Stimulated activated naive CD8-positive, alpha-beta T cell treated with anti-CD3 and anti-CD28 coated beads, Interleukin-15, Interleukin-2, amounts not matched to agents 100 U/mL and 50 U/mL, for 24 hours (primary cell): ENCODE results near the gene NUP205.
"Not testable (repeated sequence)": the region's sequence is repeated elsewhere in the genome, so short reads cannot be mapped to it uniquely, and the experiment has no call there.

ENCODE experiments used
- ATAC-seq: fragments of 150-1000 bp; cut with Tn5 transposase; one replicate; pipeline ENCODE4 v1.10.0; 2021
- DNase-seq: peaks from one replicate; pipeline ENCODE4 v3.0.0; 2021

Gene NUP205

DNA sequence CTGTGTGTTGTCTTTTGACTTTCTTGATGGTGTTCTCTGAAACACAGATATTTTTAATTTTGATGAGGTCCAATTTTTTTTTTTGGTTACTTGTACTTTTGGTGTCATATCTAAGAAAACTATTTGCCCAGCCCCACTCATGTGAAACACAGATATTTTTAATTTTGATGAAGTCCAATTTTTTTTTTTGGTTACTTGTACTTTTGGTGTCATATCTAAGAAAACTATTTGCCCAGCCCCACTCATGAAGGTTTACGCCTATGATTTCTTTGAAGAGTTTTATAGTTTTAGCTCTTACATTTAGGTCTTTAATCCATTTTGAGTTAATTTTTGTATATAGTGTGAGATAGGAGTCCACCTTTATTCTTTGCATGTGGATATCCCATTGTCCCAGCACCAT is 109.9 kb downstream of the NUP205 start:
- ATAC-seq, DNase-seq: not testable (repeated sequence)

DNA sequence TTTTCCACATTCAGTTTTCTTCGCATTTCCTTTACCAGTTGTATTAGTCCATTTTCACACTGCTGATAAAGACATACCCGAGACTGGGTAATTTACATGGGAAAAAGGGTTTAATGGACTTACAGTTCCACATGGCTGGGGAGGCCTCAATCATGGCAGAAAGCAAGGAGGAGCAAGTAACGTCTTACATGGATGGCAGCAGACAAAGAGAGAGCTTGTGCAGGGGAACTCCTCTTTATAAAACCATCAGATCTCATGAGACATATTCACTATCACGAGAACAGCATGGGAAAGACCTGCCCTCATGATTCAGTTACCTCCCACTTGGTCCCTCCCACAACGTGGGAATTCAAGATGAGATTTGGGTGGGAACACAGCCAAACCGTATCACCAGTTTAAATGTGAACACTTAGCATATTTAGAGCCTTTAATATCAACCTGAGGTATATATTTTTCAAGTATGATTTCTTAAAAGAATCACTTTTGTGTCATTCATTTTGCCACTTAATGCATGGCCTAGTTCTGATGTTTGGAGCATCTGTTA is 111.2 kb downstream of the NUP205 start:
- not testable (repeated sequence) for DNase-seq, ATAC-seq

DNA sequence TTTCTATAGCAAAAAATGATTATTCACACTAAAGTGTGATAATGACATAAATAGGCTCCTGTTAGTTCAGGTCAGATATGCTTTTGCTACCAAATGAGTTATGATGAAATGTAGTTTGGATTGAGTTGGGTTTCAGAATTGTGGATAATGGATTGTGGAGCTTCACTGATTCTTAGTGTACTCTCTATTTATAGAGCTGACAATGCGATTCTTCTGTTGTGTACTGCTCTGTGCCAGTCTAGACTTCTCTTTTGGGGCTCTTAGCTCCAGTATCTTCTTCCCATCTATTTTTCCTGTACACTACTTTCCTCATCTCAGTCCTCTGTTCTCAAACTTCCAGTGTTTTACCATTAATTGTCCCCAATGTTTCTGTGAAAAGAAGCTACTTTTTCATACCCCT is 112.1 kb downstream of the NUP205 start:
- ATAC-seq (no peak), DNase-seq (no peak)

DNA sequence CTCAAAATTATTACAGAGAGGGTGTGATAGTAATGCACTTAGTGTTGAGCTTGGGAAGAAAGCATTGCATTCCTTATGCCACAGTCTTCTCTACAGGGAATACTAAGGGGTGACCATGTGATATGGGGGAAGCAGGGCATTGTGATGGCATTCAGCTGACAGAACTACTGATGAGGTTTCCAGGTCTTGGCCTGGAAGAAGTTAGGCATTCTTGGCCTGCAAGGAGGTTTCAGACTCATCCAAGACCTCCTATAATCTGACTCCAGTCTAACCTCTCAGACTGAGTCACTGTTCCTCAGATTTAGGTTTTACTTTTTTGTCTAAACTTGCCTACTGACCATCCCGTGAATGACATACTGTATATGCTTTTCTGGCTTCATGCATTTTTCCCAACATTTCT is 112.5 kb downstream of the NUP205 start:
- DNase-seq (no peak), ATAC-seq (no peak)

- ATAC-seq (no peak), DNase-seq (no peak)
Observed at GRCh38 chr7:135672560-135673359, 115.0 kb downstream of the NUP205 start.

DNA sequence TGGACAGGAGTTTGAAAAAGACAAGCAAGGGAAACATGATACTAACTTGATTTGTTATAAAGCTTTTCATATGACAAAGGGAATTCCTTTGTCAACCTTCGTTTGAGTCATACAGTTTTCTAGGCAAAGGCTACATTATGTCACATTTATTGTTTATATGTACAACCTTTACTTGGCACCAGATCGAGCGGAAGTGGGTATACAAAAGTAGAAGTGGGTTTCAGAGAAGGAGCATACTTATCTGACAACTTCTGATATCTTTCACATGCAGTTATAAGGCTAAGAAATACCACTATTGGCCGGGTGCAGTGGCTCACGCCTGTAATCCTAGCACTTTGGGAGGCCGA is 115.6 kb downstream of the NUP205 start:
- ATAC-seq (no peak), DNase-seq (no peak)

DNA sequence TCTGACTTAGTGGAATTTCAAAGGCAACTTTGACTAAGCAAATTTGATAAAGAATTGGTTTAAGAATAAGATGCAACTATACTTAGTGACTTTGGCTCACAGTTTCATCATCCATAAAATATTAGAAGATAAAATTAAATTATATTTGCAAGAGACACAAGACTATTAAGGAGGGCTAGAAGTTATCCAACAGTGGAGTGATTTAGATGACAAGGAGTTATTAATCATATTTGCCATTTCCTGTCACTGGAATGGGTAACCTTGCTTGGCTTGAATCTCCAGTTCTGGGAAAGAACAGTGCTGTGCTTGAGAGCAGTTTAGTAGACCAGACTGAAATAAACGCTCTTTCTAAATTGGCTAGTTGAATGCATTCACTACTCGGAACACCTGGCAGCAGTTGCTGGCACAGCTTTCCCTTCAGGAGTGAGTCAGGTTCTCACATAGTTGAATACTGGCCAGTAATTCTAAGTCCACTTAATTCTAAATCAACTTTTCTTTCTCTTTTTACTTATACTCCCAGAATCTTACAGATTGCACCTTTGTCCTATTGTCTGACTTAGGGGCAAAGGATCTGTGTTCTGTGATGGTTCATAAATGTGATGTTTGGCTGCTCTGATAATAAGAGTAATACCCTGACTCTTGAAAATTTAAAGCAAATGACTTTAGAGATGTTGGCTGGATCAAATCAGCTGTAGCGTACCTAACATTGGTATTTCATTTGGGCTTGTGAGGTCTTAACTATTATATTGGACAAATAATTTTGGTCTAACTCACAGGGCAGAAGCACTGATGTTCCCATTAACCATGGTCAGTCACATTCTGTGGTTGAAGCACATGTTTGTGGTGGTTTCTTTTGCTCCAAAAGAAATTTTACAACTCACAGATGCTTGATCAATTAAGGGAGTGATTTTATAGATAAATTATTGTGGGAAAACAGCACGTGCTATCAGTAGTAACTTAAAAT is 121.2 kb downstream of the NUP205 start:
- DNase-seq (no peak), ATAC-seq (no peak)

DNA sequence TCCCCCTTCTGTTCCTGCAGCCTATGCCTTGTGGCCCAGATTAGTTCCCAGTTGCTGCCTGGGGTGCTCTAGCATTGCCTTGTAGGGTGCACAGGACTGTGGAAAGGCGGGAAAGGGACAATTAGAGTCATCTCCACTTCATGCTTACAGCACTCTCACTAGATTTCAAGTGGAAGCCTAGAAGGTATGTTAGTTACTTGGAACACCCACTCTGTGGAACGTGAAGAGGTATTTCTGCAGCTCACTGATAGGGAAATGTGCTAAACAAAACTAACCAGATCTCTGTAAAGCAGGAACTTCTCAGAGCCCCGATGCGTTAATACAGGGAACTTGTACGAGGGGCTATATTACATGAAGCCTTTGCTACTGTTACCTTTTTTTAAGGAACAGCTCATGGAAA is 124.0 kb downstream of the NUP205 start:
- no peak for ATAC-seq

DNA sequence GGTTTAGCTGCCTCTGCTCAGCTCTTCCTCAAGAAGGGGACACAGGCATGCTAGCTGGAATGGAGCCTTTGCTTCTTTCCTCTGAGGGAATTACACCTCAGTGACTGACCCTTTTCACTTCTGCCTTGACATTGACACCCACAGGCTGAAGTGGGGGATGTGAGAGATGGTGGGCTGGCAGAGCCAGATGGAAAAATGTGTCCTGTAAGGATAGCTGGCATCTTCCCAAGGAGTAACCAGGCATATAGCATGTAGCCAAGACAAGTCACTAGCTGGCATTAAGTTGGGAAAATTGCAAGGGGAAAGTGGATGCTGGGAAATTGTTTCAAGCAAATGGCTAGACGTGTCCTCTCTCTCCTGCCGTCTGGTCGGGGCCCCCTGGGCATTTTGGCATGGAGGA is 124.5 kb downstream of the NUP205 start:
- ATAC-seq (no peak), DNase-seq (no peak)

More for the DNA sequence above, 124.0 kb downstream of the NUP205 start:
- DNase-seq, result no peak

GRCh38 chr7:135683609-135684008 is 125.9 kb downstream of the NUP205 start:
- DNase-seq (no peak), ATAC-seq (no peak)

- no peak for ATAC-seq
- DNase-seq, result no peak
Observed at GRCh38 chr7:135684136-135684535, 126.4 kb downstream of the NUP205 start.

- DNase-seq (no peak), ATAC-seq (no peak)
Observed at GRCh38 chr7:135684699-135685098, 127.0 kb downstream of the NUP205 start.

- no peak for DNase-seq
- no peak for ATAC-seq
Observed at GRCh38 chr7:135685306-135686084, 127.8 kb downstream of the NUP205 start.

- DNase-seq, result no peak
- no peak for ATAC-seq
Observed at GRCh38 chr7:135687466-135687865, 129.7 kb downstream of the NUP205 start.

GRCh38 chr7:135690566-135690965 is 132.8 kb downstream of the NUP205 start:
- no peak for ATAC-seq
- DNase-seq, result no peak

- ATAC-seq, result no peak
- no peak for DNase-seq
Observed at GRCh38 chr7:135692055-135692454, 134.3 kb downstream of the NUP205 start.

DNA sequence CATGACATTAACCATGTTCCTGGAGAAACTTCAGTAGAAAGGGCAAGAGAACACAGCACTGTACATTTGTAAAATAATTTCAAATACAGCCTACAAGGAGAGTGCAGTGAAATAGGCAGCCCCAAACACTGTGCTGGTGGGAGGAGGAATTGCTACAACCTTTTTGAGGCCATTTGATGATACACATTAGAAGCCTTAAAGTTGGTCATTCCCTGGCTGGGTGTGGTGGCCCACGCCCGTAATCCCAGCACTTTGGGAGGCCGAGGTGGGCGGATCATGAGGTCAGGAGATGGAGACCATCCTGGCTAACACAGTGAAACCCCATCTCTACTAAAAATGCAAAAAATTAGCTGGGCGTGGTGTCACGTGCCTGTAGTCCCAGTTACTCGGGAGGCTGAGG is 134.9 kb downstream of the NUP205 start:
- not testable (repeated sequence) for DNase-seq, ATAC-seq

DNA sequence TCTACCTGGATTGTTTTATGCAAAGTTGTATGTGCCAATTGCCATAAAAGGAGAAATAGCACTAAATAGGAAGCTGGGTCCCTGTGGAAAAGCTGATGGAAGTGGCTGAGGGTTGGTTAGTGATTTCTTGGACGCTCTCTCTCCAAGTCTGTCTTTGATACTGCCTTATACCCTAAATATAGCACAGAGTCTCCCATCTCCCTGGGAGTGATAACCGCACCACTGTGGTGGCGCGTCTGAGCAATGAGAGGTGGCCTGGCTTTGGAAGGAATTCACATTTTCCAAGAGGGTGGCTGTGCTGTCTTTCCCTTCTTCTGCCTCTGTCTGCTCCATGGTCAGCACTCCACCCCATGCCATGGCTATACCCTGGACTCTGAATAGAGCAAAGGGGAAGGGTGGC is 135.8 kb downstream of the NUP205 start:
- DNase-seq, result no peak
- no peak for ATAC-seq

DNA sequence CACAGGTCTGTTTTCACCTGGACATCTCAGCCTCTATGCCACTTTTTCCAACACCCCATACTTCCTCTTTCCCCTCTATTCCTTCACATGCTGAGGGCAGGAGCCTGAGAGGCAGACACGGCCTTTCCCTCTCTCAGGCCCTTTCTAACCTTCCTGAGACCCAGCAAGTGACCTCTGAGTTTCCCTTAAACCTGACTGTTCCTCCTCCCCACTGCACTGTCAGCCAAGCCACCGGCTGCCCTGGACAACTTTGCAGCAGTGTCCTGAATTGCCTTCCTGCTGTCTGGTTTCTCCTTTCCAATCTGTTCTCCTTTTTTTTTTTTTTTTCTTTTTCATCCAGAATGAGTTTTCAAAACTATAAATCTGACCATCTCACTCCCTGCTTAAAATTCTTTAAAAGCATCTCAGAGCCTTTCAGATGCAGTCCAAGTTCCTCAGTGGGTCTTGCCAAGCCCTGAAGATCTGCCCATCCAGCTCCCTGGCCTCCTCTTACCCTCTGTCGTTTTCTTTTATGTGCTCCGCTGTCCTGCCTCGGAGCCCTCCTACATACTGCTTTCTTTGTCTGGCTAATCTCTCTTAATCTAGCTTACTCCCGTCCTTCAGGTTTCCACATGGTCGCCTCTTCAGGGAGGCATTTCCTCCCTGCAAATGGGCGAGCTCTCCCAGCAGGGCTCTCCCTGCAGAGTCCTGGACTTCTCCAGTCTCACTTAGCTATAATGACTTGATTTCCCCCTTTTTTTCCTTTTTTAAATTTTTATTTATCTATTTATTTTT is 139.7 kb downstream of the NUP205 start:
- no peak for DNase-seq
- ATAC-seq, result no peak
